GM12878 (cell line): ENCODE data around the gene CHTOP. TPM values are rescaled to one million over a fixed set of nuclear protein-coding genes. Genes with fewer than 3 reads are reported as not detected.

ENCODE experiments used
- ATAC-seq: fragments of 200-7000 bp; cut with Tn5 transposase; 3 replicates; pipeline ENCODE4 v1.9.1; 2020; ENCODE audit warnings: mild to moderate bottlenecking, moderate library complexity
- BruUV-seq: library from RNA; stranded (reverse); fragments of 400-500 nt; replicated peaks from 2 replicates; lab custom pipeline; 2021; lab: Mats Ljungman, UMichigan
- CTCF ChIA-PET: fragments of 300-600 bp; sonication (Branson Sonifier 250); formaldehyde crosslinking; extraction: SDS; loops from one replicate; lab custom pipeline; 2021; ENCODE audit warnings: inconsistent platforms; lab: Yijun Ruan, JAX
- POLR2A ChIA-PET: fragments of 350-600 bp; formaldehyde crosslinking; extraction: SDS; loops from one replicate; lab custom pipeline; 2021; ENCODE audit warnings: inconsistent platforms; lab: Charles Lee
- RAD21 ChIA-PET: fragments of 300-600 bp; sonication (Branson Sonifier 250); formaldehyde crosslinking; loops from one replicate; lab custom pipeline; 2023; ENCODE audit warnings: antibody characterized with exemption; ENCODE audit not compliant: unreplicated experiment; lab: Charles Lee
- SMC1A ChIA-PET: fragments of 300-600 bp; sonication (Branson Sonifier 250); formaldehyde crosslinking; loops from one replicate; lab custom pipeline; 2023; ENCODE audit not compliant: unreplicated experiment, uncharacterized antibody; lab: Charles Lee
- DNase-seq: peaks from one replicate; pipeline ENCODE4 v3.0.0-alpha.2; 2011; ENCODE audit warnings: low read depth, low spot score
- FAIRE-seq: peaks from 3 replicates; lab custom pipeline; 2011; peaks lifted over from hg19 to GRCh38; lab: Jason Lieb, UNC
- H2AFZ ChIP-seq: 2 replicates; pipeline ENCODE4 v1.6.0; 2011; ENCODE audit warnings: low read depth, low read length, control low read depth; ENCODE audit not compliant: control insufficient read depth
- H3K27ac ChIP-seq: 2 replicates; pipeline ENCODE4 v1.5.1; 2011; ENCODE audit warnings: control low read depth; ENCODE audit not compliant: control insufficient read depth, insufficient read depth
- H3K27me3 ChIP-seq, 2 experiments: replicated peaks in 1 of 2; 2 replicates each; pipeline versions ENCODE4 v1.6.0 to v1.6.1; 2011; ENCODE audit warnings: low read length in 1 of 2; ENCODE audit not compliant: control insufficient read depth in 2 of 2, insufficient read depth in 2 of 2
- H3K36me3 ChIP-seq, 2 experiments: 2 replicates each; pipeline ENCODE4 v1.5.1; 2011; ENCODE audit warnings: low read length in 1 of 2; ENCODE audit not compliant: control insufficient read depth in 2 of 2, insufficient read depth in 2 of 2
- H3K4me1 ChIP-seq: 2 replicates; pipeline ENCODE4 v1.6.1; 2011; ENCODE audit warnings: mild to moderate bottlenecking, low read length, moderate library complexity, mixed read lengths; ENCODE audit not compliant: control insufficient read depth, insufficient read depth
- H3K4me2 ChIP-seq: 2 replicates; pipeline ENCODE4 v1.6.0; 2011; ENCODE audit warnings: control low read depth; ENCODE audit not compliant: control insufficient read depth, insufficient read depth
- H3K4me3 ChIP-seq: fragments of 200-600 bp; sonication (generic); 2 replicates; pipeline ENCODE4 v1.5.1; 2016
- H3K79me2 ChIP-seq: 2 replicates; pipeline ENCODE4 v1.6.0; 2011; ENCODE audit warnings: low read length; ENCODE audit not compliant: control insufficient read depth, insufficient read depth
- H3K9ac ChIP-seq: 2 replicates; pipeline ENCODE4 v1.8.0; 2011; ENCODE audit warnings: low read length, control low read depth, mixed read lengths; ENCODE audit not compliant: control insufficient read depth, insufficient read depth
- H3K9me3 ChIP-seq: replicated peaks from 3 replicates; pipeline ENCODE4 v1.5.1; 2011; ENCODE audit warnings: mild to moderate bottlenecking, low read length; ENCODE audit not compliant: control insufficient read depth, insufficient read depth
- H4K20me1 ChIP-seq: 2 replicates; pipeline ENCODE4 v1.6.0; 2011; ENCODE audit not compliant: control insufficient read depth, insufficient read depth
- ASH2L ChIP-seq: fragments of 300-600, 200-600 bp; sonication (generic); IDR thresholded peaks from 2 replicates; pipeline ENCODE4 v1.6.1; 2017; ENCODE audit warnings: low read depth, mild to moderate bottlenecking, borderline replicate concordance
- ATF7 ChIP-seq: fragments of 450-650 bp; IDR thresholded peaks from 2 replicates; pipeline ENCODE4 v1.6.1; 2016; ENCODE audit warnings: low read depth, mild to moderate bottlenecking
- BRCA1 ChIP-seq: IDR thresholded peaks from 2 replicates; pipeline ENCODE4 v1.6.1; 2011; ENCODE audit warnings: low read depth, low read length, improper control_type of control experiment
- EP300 ChIP-seq, 2 experiments: fragments of 150-350 bp in 1 of 2; IDR thresholded peaks; 2 replicates each; pipeline ENCODE4 v1.6.1; 2011 to 2012; ENCODE audit warnings: low read depth in 2 of 2, low read length in 2 of 2, borderline replicate concordance in 1 of 2, improper control_type of control experiment in 1 of 2, inconsistent platforms in 1 of 2; ENCODE audit not compliant: control insufficient read depth in 1 of 2
- ESRRA ChIP-seq: IDR thresholded peaks from 2 replicates; pipeline ENCODE4 v1.6.1; 2012; ENCODE audit warnings: mild to moderate bottlenecking, low read length, improper control_type of control experiment
- GABPA ChIP-seq: IDR thresholded peaks from 2 replicates; pipeline ENCODE4 v1.6.1; 2014; ENCODE audit warnings: antibody characterized with exemption, low read depth, mild to moderate bottlenecking, inconsistent platforms
- NFIC ChIP-seq: IDR thresholded peaks from 2 replicates; pipeline ENCODE4 v1.6.1; 2012; ENCODE audit warnings: low read depth, mild to moderate bottlenecking, inconsistent platforms, low read length, moderate library complexity
- NR2C1 ChIP-seq: fragments of 450-650 bp; IDR thresholded peaks from 2 replicates; pipeline ENCODE4 v1.6.1; 2017; ENCODE audit warnings: antibody characterized with exemption, mild to moderate bottlenecking, moderate library complexity
- RAD21 ChIP-seq: IDR thresholded peaks from 2 replicates; pipeline ENCODE4 v1.6.1; 2011; ENCODE audit warnings: mild to moderate bottlenecking, low read depth, low read length, moderate library complexity; ENCODE audit not compliant: insufficient read depth
- RB1 ChIP-seq: fragments of 450-650 bp; formaldehyde crosslinking; IDR thresholded peaks from 2 replicates; pipeline ENCODE4 v1.6.1; 2017; ENCODE audit warnings: mild to moderate bottlenecking, borderline replicate concordance
- SIN3A ChIP-seq: IDR thresholded peaks from 2 replicates; pipeline ENCODE4 v1.6.1; 2012; ENCODE audit warnings: low read depth, low read length, improper control_type of control experiment
- SMAD5 ChIP-seq: IDR thresholded peaks from 2 replicates; pipeline ENCODE4 v1.6.1; 2016; ENCODE audit warnings: antibody characterized with exemption, low read depth
- STAT3 ChIP-seq: IDR thresholded peaks from 2 replicates; pipeline ENCODE4 v1.6.1; 2011; ENCODE audit warnings: low read depth, low read length, improper control_type of control experiment
- ZNF217 ChIP-seq: fragments of 450-650 bp; IDR thresholded peaks from 2 replicates; pipeline ENCODE4 v1.6.1; 2017; ENCODE audit warnings: antibody characterized with exemption, mild to moderate bottlenecking
- WGBS: methylation state at CpG from one replicate; pipeline ENCODE4 v1.1.6; 2016; ENCODE audit warnings: low lambda C conversion rate; ENCODE audit not compliant: insufficient replicate concordance, insufficient coverage; ENCODE audit errors: missing lambda C conversion rate; 5-methylcytosine and 5-hydroxymethylcytosine counted together
- in situ Hi-C: fragments of 300-500 bp; cut with MboI; formaldehyde crosslinking; loops from 9 replicates; pipeline ENCODE4 v1.14.3; 2018; ENCODE audit warnings: mixed read lengths
- intact Hi-C: fragments of 100-400 bp; cut with micrococcal nuclease; formaldehyde crosslinking; loops from one replicate; pipeline ENCODE4 v1.14.2; 2022; ENCODE audit not compliant: unreplicated experiment
- polyA plus RNA-seq, 11 experiments: library from polyadenylated mRNA; depleted of rRNA in 4 of 11; unstranded in 6 of 11; stranded (reverse) in 5 of 11; fragments of >200 nt; fragmentation: Nextera tagmentation in 4 of 11; fragmentation: Illumina TruSeq in 1 of 11; extraction: Ambion mirVana in 4 of 11; extraction: Trizol in 1 of 11; gene quantifications; 1 replicate in 1 of 11; 2 replicates in 10 of 11; pipeline versions ENCODE4 v1.2.1 to v1.2.3, GENCODE V29; 2011 to 2016; ENCODE audit warnings: inconsistent platforms in 2 of 11, missing spikeins in 2 of 11, low read depth in 1 of 11
- total RNA-seq, 4 experiments: library from RNA; depleted of rRNA in 3 of 4; stranded (reverse); fragments of >200 nt in 3 of 4; fragmentation: Illumina TruSeq in 1 of 4; extraction: Trizol in 1 of 4; gene quantifications; 2 replicates each; pipeline versions ENCODE4 v1.2.1 to v1.2.3, GENCODE V29; 2013 to 2021
- TF ChIP-seq, protein P1 (sequence below): IDR thresholded peaks from 2 replicates; pipeline ENCODE4 v1.6.1; 2012; ENCODE audit warnings: low read depth, low read length, improper control_type of control experiment
- TF ChIP-seq, protein P2 (sequence below): fragments of 450-650 bp; IDR thresholded peaks from 2 replicates; pipeline ENCODE4 v1.6.1; 2014; ENCODE audit warnings: mild to moderate bottlenecking
- TF ChIP-seq, protein P3 (sequence below): IDR thresholded peaks from 2 replicates; pipeline ENCODE4 v1.6.1; 2011; ENCODE audit warnings: borderline replicate concordance, low read depth, mild to moderate bottlenecking, moderate library complexity, low read length; ENCODE audit not compliant: insufficient read depth, poor library complexity, severe bottlenecking
- TF ChIP-seq, protein P4 (sequence below): fragments of 450-650 bp; IDR thresholded peaks from 2 replicates; pipeline ENCODE4 v1.6.1; 2018; ENCODE audit warnings: borderline replicate concordance, mild to moderate bottlenecking; ENCODE audit not compliant: partially characterized antibody

CHTOP gene
- total and polyA plus RNA-seq, 10 of the 15 experiments (the other 5 are each of a cell fraction or from before 2014, with no cell fraction given): 8.4 to 93.8 (median 52.3) TPM

DNA sequence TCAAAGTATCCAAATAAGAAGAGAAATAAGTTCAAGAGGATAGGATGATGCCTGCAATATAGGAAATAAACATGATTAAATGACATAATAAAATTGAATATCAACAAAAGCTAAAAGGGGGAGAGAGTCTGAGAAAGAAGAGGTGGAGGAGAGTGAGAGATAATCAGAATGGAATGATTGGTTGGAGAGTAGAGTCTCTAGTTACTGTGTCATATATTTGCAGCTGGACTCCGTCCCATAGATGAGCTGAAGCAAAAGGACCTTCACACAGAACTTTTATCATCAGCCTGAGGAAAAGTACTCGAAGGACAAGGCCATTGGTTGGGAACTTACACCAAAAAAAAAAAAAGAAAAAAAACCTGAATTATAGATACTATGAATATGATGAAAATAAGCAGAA, 45.4 kb upstream of the CHTOP start:
- Histone ChIP-seq H3K4me2 (no peak overlapping the region), H4K20me1 (no peaks in the 10 kb centered on the region), H3K9me3 (no peaks in the 10 kb centered on the region), H3K27me3 (no peaks in the 10 kb centered on the region), H3K4me1 (no peaks in the 10 kb centered on the region), H3K9ac (no peak overlapping the region), H2AFZ (no peak overlapping the region), H3K79me2 (no peaks in the 10 kb centered on the region), H3K36me3 (no peaks in the 10 kb centered on the region), H3K27ac (no peak overlapping the region), H3K4me3 (no peak overlapping the region)
- ChIA-PET RAD21 (no interaction called here), POLR2A (interaction anchor here (0.7 kb wide), 1 partner anchor 236 kb away, joined by 3 read pairs; no protein-coding TSS in a partner anchor), CTCF (interaction anchor here (0.7 to 1.0 kb wide), 3 partner anchors 12 to 515 kb away, joined by 3 read pairs; no protein-coding TSS in a partner anchor), SMC1A (interaction anchor here (0.7 kb wide), 1 partner anchor 16 kb away, joined by 3 read pairs; no protein-coding TSS in a partner anchor)
- in situ Hi-C loops: no loop called here
- no TSS peak for BruUV-seq
- 45% methylated on average over 2 of the region's 2 CpGs for WGBS
- FAIRE-seq: no peak
- DNase-seq: no peak
- TF ChIP-seq RAD21 (no peak), SMAD5 (no peak), NR2C1 (no peak), EP300 (IDR thresholded peaks at IDR 0.05; ENCODE audit: borderline replicate concordance in 1 of 2, control insufficient read depth in 1 of 2, low read depth in 2 of 2, low read length in 2 of 2) (no peak), ESRRA (no peak), SIN3A (no peak), GABPA (no peak), STAT3 (no peak), ASH2L (no peak), NFIC (no peak), ZNF217 (no peak), RB1 (no peak), ATF7 (no peak), BRCA1 (no peak)
- TF ChIP-seq, protein P1, sequence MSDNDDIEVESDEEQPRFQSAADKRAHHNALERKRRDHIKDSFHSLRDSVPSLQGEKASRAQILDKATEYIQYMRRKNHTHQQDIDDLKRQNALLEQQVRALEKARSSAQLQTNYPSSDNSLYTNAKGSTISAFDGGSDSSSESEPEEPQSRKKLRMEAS: no peak
- TF ChIP-seq, protein P2, sequence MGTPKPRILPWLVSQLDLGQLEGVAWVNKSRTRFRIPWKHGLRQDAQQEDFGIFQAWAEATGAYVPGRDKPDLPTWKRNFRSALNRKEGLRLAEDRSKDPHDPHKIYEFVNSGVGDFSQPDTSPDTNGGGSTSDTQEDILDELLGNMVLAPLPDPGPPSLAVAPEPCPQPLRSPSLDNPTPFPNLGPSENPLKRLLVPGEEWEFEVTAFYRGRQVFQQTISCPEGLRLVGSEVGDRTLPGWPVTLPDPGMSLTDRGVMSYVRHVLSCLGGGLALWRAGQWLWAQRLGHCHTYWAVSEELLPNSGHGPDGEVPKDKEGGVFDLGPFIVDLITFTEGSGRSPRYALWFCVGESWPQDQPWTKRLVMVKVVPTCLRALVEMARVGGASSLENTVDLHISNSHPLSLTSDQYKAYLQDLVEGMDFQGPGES: no peak
- TF ChIP-seq, protein P3, sequence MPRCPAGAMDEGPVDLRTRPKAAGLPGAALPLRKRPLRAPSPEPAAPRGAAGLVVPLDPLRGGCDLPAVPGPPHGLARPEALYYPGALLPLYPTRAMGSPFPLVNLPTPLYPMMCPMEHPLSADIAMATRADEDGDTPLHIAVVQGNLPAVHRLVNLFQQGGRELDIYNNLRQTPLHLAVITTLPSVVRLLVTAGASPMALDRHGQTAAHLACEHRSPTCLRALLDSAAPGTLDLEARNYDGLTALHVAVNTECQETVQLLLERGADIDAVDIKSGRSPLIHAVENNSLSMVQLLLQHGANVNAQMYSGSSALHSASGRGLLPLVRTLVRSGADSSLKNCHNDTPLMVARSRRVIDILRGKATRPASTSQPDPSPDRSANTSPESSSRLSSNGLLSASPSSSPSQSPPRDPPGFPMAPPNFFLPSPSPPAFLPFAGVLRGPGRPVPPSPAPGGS: no peak
- TF ChIP-seq, protein P4, sequence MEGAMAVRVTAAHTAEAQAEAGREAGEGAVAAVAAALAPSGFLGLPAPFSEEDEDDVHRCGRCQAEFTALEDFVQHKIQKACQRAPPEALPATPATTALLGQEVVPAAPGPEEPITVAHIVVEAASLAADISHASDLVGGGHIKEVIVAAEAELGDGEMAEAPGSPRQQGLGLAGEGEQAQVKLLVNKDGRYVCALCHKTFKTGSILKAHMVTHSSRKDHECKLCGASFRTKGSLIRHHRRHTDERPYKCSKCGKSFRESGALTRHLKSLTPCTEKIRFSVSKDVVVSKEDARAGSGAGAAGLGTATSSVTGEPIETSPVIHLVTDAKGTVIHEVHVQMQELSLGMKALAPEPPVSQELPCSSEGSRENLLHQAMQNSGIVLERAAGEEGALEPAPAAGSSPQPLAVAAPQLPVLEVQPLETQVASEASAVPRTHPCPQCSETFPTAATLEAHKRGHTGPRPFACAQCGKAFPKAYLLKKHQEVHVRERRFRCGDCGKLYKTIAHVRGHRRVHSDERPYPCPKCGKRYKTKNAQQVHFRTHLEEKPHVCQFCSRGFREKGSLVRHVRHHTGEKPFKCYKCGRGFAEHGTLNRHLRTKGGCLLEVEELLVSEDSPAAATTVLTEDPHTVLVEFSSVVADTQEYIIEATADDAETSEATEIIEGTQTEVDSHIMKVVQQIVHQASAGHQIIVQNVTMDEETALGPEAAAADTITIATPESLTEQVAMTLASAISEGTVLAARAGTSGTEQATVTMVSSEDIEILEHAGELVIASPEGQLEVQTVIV: no peak
- ATAC-seq: no peak
- intact Hi-C loops: no loop called here
